Measurements from ENCODE around the gene CYFIP1.

CYFIP1 gene

GRCh38 chr15:22891426-22892210 lies 88.5 kb downstream of the CYFIP1 start:
- no peak for DNase-seq (ENCODE audit: low spot score)
- FAIRE-seq, result no peak

GRCh38 chr15:22890296-22890695 lies 89.9 kb downstream of the CYFIP1 start:
- no peak for FAIRE-seq
- no peak for DNase-seq (ENCODE audit: low spot score)

GRCh38 chr15:22889146-22889818 lies 90.9 kb downstream of the CYFIP1 start:
- no peak for DNase-seq (ENCODE audit: low spot score)
- FAIRE-seq, result no peak

- peak; percentile 49 for DNase-seq (ENCODE audit: low spot score)
- no peak for FAIRE-seq
These were observed 91.9 kb downstream of the CYFIP1 start for GRCh38 chr15:22888120-22888859.

GRCh38 chr15:22887157-22887951 lies 92.8 kb downstream of the CYFIP1 start:
- DNase-seq (ENCODE audit: low spot score) (no peak), FAIRE-seq (no peak)

GRCh38 chr15:22885120-22885519 lies 95.0 kb downstream of the CYFIP1 start:
- FAIRE-seq (no peak), DNase-seq (ENCODE audit: low spot score) (no peak)

GRCh38 chr15:22884344-22884743 lies 95.8 kb downstream of the CYFIP1 start:
- DNase-seq (ENCODE audit: low spot score), result no peak

GRCh38 chr15:22883196-22883595 lies 97.0 kb downstream of the CYFIP1 start:
- no peak for FAIRE-seq

More at GRCh38 chr15:22884344-22884743, 95.8 kb downstream of the CYFIP1 start:
- FAIRE-seq, result no peak

GRCh38 chr15:22881739-22882440 lies 98.3 kb downstream of the CYFIP1 start:
- DNase-seq (ENCODE audit: low spot score) (no peak), FAIRE-seq (no peak)

More at GRCh38 chr15:22883196-22883595, 97.0 kb downstream of the CYFIP1 start:
- no peak for DNase-seq (ENCODE audit: low spot score)

- FAIRE-seq, result no peak
These were observed 99.0 kb downstream of the CYFIP1 start for GRCh38 chr15:22880981-22881738.

GRCh38 chr15:22880068-22880980 lies 99.8 kb downstream of the CYFIP1 start:
- no peak for DNase-seq (ENCODE audit: low spot score)
- FAIRE-seq, result no peak

More at GRCh38 chr15:22880981-22881738, 99.0 kb downstream of the CYFIP1 start:
- no peak for DNase-seq (ENCODE audit: low spot score)

- FAIRE-seq, result no peak
These were observed 102.1 kb downstream of the CYFIP1 start for GRCh38 chr15:22878103-22878502.

GRCh38 chr15:22877607-22878006 lies 102.6 kb downstream of the CYFIP1 start:
- FAIRE-seq (no peak), DNase-seq (ENCODE audit: low spot score) (no peak)

More at GRCh38 chr15:22878103-22878502, 102.1 kb downstream of the CYFIP1 start:
- no peak for DNase-seq (ENCODE audit: low spot score)

- DNase-seq (ENCODE audit: low spot score) (no peak), FAIRE-seq (no peak)
These were observed 103.1 kb downstream of the CYFIP1 start for GRCh38 chr15:22877117-22877516.

- DNase-seq (ENCODE audit: low spot score) (no peak), FAIRE-seq (no peak)
These were observed 105.2 kb downstream of the CYFIP1 start for GRCh38 chr15:22874966-22875365.

- FAIRE-seq, result no peak
- no peak for DNase-seq (ENCODE audit: low spot score)
These were observed 105.9 kb downstream of the CYFIP1 start for GRCh38 chr15:22874256-22874655.

GRCh38 chr15:22873841-22874240 lies 106.3 kb downstream of the CYFIP1 start:
- FAIRE-seq, result no peak
- DNase-seq (ENCODE audit: low spot score), result no peak

GRCh38 chr15:22872936-22873701 lies 107.0 kb downstream of the CYFIP1 start:
- no peak for DNase-seq (ENCODE audit: low spot score)
- no peak for FAIRE-seq
